ENCODE measurements around the gene BCKDK.

BCKDK gene

DNA sequence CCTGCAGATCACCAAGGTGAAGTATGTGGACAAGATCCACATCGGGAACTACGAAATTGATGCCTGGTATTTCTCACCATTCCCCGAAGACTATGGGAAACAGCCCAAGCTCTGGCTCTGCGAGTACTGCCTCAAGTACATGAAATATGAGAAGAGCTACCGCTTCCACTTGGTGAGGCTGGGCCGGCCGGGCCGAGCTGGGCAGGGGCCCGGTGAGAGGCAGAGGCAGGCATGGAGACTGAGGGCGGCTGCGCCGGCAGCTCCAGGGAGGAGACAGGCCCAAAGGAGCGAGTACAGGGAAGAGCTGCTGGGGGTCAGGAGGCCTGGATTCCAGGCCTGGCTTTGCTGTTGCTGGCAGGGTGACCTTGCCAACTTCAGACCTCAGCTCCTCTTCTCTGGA, 19.0 kb downstream of the BCKDK start:
- TF ChIP-seq, protein P1, sequence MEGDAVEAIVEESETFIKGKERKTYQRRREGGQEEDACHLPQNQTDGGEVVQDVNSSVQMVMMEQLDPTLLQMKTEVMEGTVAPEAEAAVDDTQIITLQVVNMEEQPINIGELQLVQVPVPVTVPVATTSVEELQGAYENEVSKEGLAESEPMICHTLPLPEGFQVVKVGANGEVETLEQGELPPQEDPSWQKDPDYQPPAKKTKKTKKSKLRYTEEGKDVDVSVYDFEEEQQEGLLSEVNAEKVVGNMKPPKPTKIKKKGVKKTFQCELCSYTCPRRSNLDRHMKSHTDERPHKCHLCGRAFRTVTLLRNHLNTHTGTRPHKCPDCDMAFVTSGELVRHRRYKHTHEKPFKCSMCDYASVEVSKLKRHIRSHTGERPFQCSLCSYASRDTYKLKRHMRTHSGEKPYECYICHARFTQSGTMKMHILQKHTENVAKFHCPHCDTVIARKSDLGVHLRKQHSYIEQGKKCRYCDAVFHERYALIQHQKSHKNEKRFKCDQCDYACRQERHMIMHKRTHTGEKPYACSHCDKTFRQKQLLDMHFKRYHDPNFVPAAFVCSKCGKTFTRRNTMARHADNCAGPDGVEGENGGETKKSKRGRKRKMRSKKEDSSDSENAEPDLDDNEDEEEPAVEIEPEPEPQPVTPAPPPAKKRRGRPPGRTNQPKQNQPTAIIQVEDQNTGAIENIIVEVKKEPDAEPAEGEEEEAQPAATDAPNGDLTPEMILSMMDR (IDR thresholded peaks at IDR 0.05; ENCODE audit: low read depth, low read length, missing control alignments), result no peak
- no peak overlapping the region for H3K4me3 ChIP-seq (ENCODE audit: low read depth, low read length)
- no peak for DNase-seq (ENCODE audit: low read depth)

DNA sequence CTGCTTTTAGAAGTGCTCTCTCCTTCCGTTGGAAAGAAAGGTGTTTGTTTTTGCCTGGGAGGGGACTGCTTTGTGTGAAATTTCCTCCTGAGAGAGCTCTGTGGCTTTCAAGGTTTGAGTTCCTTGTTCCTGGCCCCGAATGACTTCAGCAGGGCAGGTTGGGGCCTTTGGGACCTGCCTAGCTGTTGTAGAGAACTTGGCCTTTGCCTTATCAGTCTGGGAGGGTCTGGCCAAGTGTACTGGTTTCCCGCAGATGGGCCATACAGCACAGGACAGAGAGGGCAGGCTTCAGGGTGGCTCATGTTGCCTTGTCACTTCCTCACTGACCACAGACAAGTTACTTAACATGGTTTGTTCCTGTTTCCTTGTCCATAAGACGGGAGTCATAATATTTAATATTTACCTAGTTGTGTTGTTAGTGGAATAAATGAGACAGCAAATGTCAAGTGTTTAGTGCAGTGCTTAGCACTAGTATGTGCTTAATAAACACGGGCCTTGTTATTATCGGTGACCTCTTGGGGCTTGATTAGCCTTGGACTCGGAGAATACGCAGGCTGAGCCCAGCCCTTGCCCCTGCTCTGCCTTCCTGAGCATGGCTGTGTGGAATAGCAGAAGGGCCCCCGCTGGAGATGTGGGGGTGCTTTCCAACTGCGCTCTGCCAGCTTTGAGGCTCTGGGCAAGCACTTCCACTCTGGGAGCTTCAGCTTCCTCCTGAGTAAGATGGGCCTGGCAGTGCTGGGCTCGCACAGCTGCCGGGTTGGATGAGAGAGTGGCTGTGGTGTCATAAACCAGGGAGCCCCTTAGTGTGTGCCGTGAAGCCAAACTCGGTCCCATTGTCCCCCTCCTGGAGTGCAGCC, 20.8 kb downstream of the BCKDK start:
- no peak for DNase-seq (ENCODE audit: low read depth)
- no peak overlapping the region for H3K4me3 ChIP-seq (ENCODE audit: low read depth, low read length)
- TF ChIP-seq, protein P1 (IDR thresholded peaks at IDR 0.05; ENCODE audit: low read depth, low read length, missing control alignments), result no peak

DNA sequence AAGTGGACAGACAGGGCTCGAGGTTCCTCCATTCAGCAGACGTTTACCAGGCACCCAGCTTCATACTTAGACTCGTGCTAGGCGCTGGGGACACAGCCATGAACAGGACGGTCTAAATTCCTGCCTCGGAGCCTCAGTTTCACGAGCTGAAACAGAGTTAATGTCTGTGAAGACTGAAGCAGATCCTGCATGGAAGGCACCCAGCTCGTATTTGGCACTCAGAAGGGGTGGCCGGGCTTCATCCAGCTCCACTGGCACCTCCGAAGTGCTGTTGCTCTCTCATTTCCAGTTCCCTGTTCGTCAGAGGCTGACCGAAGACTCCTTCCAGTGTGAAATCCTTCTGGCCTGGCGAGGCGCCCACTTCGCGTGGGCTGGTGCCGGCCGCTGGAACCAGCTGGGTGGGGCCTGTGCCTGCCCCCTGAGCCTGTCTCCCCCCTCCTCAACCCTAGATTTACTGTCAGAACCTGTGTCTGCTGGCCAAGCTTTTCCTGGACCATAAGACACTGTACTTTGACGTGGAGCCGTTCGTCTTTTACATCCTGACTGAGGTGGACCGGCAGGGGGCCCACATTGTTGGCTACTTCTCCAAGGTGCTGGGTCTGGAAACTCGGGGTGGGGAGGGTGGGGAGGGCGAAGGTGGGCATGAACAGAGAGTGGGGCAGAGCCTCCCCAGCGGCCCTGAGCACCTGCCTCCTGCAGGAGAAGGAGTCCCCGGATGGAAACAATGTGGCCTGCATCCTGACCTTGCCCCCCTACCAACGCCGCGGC, 21.6 kb downstream of the BCKDK start:
- DNase-seq (ENCODE audit: low read depth), result no peak
- TF ChIP-seq, protein P1 (IDR thresholded peaks at IDR 0.05; ENCODE audit: low read depth, low read length, missing control alignments), result no peak
- H3K4me3 ChIP-seq (ENCODE audit: low read depth, low read length), result no peak overlapping the region

DNA sequence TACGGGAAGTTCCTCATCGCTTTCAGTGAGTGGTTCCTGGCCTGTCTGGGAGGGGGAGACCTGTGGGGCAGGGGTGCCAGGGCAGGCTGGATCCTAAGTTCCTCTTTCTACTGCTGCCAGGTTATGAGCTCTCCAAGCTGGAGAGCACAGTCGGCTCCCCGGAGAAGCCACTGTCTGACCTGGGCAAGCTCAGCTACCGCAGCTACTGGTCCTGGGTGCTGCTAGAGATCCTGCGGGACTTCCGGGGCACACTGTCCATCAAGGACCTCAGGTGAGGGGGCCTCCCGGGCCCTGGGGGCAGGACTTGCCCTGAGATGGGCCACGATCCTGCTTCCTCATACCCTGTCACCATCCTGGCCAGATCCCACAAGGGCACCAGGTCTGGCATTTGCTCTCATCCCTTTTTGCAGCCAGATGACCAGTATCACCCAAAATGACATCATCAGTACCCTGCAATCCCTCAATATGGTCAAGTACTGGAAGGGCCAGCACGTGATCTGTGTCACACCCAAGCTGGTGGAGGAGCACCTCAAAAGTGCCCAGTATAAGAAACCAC, 22.2 kb downstream of the BCKDK start:
- TF ChIP-seq, protein P1 (IDR thresholded peaks at IDR 0.05; ENCODE audit: low read depth, low read length, missing control alignments), result no peak
- no peak overlapping the region for H3K4me3 ChIP-seq (ENCODE audit: low read depth, low read length)
- DNase-seq (ENCODE audit: low read depth), result no peak

DNA sequence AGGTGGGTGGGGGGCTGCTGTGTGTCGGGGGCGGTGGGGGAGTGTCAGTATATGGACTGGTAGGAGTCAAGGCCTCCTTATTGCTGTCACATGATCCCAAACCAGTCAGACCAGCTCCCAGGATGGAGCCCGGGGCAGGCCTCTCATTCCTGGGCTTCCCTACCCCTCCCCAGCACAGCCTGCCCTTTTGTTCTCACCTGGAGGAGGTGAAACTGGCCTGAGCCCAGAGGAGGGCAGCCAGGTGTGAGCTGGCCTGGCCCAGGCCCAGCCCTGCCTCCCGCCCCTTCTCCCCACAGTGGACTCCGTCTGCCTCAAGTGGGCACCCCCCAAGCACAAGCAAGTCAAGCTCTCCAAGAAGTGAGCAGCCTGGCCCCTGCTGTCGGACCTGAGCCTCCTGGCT, 22.7 kb downstream of the BCKDK start:
- TF ChIP-seq, protein P1 (IDR thresholded peaks at IDR 0.05; ENCODE audit: low read depth, low read length, missing control alignments), result no peak
- DNase-seq (ENCODE audit: low read depth), result no peak
- H3K4me3 ChIP-seq (ENCODE audit: low read depth, low read length), result no peak overlapping the region

DNA sequence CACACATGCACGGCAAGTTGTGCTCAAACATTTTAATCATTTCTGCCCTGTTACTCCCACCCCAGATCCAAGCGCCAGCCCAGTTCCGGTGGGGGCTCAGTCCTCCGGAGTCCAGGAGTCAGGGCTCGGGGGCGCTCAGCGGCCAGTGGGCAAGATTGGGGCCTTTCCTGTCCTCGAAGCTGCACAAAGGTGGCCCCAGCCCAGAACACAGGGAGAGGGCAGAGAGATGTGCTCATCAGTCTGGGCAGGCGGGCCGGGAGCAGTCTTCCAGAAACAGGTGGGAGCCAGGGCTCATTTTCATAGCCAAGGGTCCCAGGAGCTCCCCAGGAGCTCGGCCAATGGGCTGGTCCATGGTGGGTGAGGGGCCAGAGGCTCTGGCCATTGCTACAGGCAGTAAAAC, 23.2 kb downstream of the BCKDK start:
- H3K4me3 ChIP-seq (ENCODE audit: low read depth, low read length), result no peak overlapping the region
- no peak for DNase-seq (ENCODE audit: low read depth)
- TF ChIP-seq, protein P1 (IDR thresholded peaks at IDR 0.05; ENCODE audit: low read depth, low read length, missing control alignments), result no peak

Data from GM12864 (cell line).